ENCODE data around the gene MFAP1.
A peak's percentile ranks its signal among the peaks of the same experiment; 100 is the strongest.
"Not testable (repeated sequence)": the region's sequence is repeated elsewhere in the genome, so short reads cannot be mapped to it uniquely, and the experiment has no call there.

The MFAP1 gene

DNA sequence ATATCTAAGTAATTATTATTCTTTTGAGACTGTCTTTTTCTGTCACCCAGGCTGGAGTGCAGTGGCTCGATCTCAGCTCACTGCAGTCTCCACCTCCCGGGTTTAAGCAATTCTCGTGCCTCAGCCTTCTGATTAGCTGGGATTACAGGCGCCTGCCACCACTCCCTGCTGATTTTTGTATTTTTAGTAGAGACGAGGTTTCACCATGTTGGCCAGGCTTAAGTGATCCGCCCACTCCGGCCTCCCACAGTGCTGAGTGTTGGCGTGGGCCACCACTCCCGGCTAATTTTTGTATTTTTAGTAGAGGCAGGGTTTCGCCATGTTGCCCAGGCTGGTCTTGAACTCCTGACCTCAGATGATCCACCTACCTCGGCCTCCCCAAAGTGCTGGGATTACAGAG is 815 bp upstream of the MFAP1 start:
- not testable (repeated sequence) for DNase-seq (ENCODE audit: low read depth in 2 of 2)

DNA sequence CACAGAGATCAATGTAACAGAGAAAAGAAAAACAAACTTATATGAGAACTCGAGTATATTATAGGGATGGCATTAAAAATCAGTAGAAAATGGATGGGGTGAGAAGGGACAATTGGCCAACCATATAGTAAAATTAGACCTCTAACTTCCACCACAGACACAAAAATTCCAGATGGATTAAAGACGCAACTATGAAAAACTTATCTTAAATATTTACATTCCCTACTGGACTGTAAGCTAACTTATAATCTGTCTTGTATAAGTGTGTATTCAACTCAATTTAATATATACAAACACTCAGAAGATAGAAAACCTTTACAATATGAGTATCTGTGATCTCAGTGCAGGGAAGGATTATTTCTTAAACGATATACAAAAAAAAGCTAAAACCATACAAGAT is 3.0 kb downstream of the MFAP1 start:
- no peak for DNase-seq (ENCODE audit: low read depth in 2 of 2)

DNA sequence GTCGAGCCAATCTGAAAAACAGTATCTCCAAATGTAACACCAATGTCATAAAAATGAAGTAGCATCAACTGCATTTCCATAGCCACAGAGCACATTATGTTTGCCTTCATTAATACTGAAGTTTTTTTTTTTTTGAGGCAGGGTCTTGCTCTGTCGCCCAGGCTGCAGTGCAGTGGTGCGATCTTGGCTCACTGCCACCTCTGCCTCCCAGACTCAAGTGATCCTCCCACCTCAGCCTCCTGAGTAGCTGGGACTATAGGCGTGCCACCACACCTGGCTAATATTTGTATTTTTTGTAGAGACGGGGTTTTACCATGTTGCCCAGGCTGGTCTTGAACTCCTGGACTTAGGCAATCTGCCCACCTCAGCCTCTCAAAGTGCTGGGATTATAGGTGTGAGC is 9.4 kb downstream of the MFAP1 start:
- not testable (repeated sequence) for DNase-seq (ENCODE audit: low read depth in 2 of 2)

DNA sequence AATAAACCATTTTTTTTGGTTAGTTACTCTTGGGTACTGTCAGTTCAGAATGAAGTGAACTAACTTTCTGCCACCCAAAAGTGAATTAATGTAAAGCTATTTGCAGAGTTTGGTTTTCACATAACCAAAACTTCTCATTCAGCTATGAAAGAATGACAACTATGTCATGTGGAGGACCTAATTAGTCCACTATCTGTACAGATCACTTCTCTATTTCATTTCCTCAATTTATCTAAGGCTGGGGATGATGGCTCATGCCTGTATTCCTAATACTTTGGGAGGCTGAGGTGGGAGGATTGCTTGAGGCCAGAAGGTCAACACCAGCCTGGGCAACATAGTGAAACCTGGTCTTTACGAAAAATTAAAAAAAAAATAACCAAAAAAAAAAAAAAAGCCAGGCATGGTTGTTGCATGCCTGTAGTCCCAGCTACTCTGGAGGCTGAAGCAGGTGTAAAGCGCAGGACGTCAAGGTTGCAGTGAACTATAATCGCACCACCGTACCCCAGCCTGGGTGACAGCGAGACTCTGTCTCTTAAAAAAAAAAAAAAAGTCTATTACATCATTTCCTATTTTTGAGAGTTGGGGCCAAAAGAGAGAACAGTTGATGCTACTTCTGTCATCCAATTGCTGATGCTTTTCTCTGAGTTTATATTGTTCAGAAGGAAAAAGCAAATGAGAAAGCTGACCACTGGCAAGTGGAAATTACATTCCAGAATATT is 15.4 kb downstream of the MFAP1 start:
- DNase-seq (ENCODE audit: low read depth in 2 of 2): no peak

DNA sequence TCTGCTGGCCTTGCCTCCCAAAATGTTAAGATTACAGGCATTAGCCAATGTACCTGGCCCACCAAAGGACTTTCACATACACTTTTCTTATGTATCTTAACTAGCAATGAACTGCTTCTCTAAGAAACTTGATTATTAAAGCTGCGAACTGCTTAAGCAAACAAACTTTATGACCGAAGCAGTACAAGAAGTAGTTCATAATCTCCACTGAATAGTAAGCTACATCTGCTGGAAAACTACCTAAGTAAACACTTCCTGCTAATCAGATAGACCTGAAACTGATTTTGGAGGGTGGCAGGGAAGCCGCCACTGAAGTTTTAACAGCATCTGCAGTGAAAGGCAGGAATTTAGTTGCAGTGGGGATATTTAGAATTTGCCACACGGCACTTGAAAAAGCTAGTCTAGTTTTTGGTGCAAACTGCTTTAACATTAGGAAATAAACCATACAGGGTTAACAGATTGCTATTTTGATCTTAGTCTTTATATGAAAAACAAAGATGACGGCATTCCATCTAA is 16.0 kb downstream of the MFAP1 start:
- no peak for DNase-seq (ENCODE audit: low read depth in 2 of 2)

DNA sequence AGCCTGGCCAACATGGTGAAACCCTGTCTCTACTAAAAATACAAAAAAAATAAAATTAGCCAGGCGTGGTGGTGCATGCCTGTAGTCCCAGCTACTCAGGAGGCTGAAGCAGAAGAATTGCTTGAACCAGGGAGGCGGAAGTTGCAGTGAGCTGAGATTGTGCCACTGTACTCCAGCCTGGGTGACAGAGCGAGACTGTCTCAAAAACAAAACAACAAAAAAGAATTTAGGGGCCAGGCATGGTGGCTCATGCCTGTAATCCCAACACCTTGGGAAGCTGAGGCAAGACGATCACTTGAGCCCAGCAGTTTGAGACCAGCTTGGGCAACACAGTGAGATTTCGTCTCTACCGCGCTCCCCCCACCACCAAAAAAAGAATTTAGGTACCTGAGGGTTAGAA is 21.8 kb downstream of the MFAP1 start:
- not testable (repeated sequence) for DNase-seq (ENCODE audit: low read depth in 2 of 2)

DNA sequence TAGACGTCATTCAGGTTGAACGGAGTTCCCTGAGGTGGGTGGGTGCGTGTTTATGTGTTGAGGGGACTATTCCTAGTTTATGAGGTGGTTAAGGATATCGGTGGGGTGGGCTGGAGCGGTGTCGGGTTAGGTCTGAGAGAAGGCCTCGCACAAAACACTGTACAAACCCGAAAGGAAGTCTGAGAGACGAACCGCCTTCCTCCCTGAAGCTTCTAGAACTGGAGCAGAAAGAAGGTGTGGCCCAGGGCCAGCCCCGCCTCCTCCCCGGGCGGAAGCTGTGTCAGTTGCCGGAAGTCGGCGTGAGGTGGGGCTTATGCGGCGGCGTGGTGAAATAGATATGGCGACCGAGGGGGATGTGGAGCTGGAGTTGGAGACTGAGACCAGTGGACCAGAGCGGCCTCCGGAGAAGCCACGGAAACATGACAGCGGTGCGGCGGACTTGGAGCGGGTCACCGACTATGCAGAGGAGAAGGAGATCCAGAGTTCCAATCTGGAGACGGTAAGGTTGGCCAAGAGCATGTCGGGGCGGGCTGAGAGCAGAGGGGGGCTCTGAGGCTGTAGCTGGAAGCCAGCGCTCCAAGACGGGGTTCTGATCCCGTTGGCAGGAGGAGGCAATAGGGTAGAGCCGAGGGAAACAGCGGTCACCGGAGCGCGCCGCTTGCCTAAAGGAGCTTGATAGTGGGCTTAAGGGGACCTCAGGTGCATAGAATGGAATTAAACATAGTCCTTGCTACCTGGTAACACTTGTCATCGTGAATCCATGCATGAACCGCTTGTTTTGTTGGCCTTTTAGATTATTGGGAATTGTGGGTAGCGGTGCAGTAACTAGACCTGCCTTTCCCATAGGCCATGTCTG is 24.0 kb downstream of the MFAP1 start, which contains the start of gene HYPK:
Gene HYPK, plus strand, starts transcription at position 314 of the 856 bp plus-strand sequence. Its CDS starts 24 bp downstream, at position 338.
- DNase-seq (ENCODE audit: low read depth in 2 of 2): peak; percentile 80 to 89

DNA sequence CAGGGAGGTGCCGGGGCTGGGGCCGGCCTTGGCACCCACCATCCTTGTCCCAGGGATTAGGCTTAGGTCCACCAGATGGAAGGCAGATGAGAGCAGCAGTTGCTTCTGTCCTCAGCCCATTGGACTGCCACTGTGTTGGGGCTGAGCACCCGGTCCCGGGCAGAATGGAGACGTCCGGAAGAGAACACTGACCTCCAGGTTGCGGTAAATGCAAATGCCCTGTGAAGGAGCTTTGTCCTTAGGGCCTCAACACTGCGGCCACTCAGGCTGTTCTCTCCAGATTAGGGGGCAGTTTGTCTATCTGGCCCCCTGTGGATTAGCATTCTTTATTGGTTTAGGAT is 24.6 kb downstream of the MFAP1 start, which contains the start of gene SERINC4:
Gene SERINC4, minus strand, starts transcription at position 276 of the 341 bp plus-strand sequence. Its CDS starts 234 bp downstream, at position 42.
- no peak for DNase-seq (ENCODE audit: low read depth in 2 of 2)

DNA sequence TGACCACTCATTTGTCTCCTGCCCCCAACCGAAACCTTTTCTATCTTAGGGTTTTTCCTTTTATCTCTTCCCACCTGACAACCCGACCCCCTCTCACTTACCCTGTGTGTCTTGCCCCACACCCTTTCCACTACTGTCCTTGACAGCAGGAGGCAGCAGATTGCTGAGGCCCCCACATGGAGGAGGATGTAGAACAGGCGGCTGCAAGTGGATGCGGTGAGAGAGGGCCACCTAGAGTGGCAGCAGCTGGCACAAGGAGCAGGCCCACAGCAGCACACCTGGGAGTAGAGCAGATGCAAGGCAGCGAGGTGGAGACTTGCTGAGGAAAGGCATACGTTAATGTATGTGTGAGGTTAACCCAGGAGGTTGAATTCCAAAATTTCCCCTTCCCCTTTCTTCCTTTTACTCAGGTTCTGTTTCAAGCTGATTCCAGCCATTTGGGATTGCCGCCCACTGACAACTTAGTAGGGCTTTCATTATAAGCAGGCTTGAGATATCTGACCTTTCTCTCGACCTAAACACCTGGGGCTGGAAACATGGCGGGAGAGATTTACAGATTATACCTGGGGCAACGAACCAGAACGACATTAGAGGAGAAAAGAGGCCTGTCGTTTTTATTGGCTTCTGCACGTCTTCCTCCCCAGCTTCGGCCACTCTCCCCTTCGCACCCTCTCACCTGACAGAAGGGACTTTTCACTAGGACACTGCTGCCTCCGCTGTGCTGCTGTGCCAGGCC is 25.1 kb downstream of the MFAP1 start:
- no peak for DNase-seq (ENCODE audit: low read depth in 2 of 2)

DNA sequence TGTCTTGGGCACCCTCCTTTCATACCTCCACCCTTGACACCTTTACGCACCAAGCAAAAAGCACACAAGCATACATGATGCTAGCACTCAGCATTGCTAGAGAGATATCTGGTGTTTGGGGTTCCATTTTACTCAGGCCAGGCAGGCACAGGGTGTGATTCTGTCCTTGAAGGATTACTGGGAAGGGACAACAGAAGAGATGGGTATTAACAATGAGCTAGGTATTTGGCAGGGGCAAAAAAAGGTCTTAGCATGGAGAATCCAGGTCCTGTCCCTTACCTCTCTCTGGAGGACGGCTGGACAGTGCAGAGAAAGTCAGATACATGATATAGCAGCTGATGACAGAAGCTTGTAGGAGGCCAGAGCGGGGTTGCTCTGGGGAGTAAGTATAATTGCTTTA is 27.9 kb downstream of the MFAP1 start:
- no peak for DNase-seq (ENCODE audit: low read depth in 2 of 2)

DNA sequence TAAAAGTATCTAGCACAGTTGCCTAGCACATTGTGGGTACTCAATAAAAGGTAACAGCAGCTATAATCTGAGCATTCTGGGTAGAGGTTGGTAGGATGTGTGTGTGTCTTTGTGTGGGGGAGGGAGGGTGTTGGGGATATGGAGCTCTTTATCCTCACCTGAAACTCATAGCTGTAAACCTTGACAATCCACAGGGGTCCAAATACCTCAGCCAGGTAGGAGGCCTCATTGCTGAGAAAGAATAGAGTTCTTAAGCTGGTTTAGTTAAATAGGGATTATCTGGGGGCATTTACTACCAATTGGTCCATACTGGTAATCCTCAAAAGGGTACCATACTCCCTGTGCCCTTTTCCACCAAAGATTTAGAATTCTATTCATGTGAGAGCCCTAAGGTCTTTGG is 28.5 kb downstream of the MFAP1 start:
- no peak for DNase-seq (ENCODE audit: low read depth in 2 of 2)

DNA sequence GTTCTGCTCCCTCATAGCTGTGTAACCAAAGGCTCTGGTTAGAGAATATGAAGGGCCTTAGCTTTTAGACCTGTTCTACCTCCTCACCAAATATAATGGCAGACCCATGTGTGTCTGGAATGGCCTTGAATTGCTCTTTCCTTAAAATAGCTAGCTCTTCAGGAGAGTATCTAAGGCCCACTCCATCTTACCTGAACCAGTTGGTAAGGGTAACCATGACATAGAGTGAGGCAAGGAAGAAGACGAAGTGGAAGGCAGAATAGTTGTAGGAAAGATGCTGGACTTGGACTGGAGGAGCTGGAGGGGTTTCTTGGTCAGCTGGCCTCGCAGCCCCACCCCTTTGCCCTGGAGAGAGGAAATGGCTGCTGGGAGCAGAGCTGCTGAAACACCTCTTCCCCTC is 29.3 kb downstream of the MFAP1 start:
- DNase-seq (ENCODE audit: low read depth in 2 of 2): no peak

DNA sequence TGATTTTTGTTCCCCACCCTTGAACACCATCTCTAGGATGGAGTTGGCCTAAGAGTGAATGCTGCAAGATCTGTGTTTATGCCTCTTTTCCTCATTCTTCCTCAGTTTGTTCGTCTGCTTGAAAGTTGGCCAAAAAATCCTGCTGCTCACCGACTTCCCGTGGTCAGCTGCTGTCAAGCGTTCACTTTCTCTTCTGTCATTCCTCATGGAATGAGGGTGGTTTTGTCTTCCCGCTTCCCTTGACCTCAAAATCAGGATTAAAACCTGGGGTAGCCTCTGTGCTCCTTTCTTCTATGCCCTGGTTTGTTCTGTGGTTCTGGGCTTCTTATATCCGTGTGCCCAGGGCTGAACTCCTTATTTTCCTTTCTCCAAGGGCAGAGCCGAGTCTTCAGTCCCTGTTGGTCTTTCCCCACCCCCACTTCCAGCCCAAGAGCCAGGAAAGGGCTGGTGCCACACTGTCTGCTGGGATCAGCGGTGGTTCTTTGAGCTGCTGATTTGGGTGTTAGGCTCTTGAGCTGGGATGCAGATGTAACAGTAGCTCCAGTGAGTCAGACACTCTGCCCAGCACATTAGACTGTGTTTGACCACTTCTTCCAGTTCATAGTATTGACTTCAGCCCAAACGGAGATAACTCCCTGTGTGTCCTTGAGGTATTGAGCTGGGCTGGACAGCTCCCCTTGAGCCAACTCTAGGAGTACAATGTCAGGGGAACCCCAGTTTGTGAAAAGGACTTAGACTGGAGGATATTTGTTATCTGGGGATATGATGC is 30.0 kb downstream of the MFAP1 start:
- no peak for DNase-seq (ENCODE audit: low read depth in 2 of 2)

DNA sequence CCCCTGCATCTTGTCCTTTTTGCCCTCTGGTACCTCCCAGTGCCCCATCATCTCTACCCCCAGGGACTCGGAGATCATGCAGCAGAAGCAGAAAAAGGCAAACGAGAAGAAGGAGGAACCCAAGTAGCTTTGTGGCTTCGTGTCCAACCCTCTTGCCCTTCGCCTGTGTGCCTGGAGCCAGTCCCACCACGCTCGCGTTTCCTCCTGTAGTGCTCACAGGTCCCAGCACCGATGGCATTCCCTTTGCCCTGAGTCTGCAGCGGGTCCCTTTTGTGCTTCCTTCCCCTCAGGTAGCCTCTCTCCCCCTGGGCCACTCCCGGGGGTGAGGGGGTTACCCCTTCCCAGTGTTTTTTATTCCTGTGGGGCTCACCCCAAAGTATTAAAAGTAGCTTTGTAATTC is 30.8 kb downstream of the MFAP1 start:
- no peak for DNase-seq (ENCODE audit: low read depth in 2 of 2)

DNA sequence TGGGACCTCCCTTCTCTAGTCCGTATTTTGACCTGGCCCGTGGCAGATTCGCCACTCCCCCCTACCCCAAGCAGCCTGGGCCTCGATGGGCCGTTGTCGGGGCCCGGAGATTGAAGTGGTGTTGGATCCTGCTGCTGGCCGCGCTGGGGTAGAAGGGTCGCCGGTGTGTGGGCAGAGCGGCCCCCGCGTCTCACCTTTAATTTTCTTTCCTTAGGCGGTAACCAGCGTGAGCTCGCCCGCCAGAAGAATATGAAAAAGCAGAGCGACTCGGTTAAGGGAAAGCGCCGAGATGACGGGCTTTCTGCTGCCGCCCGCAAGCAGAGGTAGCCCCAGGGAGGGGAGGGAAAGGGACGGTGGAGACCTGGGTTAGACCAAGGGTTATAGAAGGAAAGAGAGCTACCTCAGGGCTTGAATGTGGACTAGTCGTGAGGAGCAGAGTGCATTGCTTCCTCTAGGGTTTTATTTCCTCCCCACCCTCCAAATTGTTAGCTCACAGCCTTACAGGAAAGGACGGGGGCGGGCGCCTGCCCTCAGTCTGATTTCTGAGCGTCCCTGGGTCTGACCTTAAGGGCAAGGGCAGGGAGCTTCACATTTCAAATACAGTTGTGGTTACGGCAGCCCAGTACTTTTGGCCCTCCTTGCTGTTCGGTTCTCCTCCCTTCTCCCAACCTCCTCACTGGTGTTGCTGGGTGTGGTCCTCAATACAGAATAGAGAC is 31.6 kb downstream of the MFAP1 start:
- DNase-seq (ENCODE audit: low read depth in 2 of 2): no peak

DNA sequence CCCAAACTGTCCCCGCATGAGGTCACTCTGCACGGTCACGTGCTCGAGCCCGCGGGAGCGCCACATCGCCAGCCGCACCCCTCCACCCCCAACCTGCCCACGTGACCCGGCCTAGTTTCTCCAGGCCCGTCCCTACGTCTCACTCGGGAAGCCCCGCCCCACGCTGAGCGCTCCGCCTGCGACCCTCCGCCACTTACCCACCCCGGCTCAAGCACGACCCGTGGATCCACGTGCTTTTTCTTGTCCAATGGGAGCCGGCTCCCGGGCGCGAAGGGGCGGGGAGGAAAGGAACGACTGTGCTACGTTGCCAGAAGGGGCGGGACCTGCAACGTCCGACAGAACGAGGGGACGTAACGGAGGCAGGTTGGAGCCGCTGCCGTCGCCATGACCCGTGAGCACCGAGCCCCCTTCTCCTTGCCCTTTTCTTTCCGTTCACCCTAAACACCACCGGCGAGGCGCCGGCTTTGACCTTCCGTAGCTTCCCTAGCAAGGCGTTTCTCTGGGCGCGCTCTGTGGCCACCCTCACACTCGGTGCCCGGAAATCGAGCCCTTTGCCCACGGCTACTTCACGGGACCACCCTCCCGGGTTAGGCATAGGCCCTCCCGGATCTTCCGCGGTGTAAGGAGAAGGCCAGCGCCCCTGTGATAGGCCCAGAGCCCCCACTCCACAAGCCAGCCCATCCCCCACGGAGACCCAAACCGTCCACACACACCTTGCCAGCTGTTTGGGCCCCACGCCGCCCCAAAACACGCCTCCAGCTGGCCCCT is 32.3 kb downstream of the MFAP1 start, which contains the start of gene SERF2:
Gene SERF2, plus strand, starts transcription at position 328 of the 768 bp plus-strand sequence. Its CDS starts 57 bp downstream, at position 385.
- DNase-seq (ENCODE audit: low read depth in 2 of 2): peak; percentile 100

DNA sequence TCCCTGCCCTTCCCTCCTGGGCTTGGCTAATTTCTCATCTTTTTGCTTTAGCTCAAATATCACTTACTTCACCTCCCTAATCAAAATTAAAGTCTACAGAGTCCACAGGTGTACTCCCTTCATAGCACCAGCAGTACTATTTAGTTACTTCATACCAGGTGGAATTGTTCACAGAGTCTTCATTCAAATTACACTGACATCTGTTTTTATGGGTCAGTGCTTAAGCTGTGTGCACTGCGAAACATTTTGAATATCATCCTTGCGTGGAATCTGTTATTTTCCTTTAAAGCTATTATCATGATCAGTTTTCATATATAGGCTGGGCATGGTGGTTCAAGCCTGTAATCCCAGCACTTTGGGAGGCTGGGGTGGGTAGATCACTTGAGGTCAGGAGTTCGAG is 35.1 kb downstream of the MFAP1 start:
- no peak for DNase-seq (ENCODE audit: low read depth in 2 of 2)

DNA sequence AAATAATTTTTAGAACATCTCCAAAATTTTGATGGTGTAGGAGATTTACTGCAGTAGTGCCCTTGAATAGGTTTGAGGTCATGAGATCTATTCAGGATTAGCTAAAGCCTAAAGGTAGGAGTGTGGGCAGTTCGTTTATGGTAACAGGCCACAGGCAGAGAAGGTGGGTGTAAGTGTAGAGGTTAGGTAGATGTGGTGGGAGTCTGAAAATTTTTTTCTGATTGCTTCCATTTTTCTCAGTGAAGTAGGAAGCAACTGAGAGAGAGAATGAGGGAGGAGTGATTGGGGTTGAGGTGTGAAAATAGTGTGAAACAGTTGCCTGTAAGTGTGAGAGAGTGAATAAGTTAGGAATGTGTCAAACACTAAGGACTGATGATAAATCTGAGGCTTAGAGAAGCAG is 45.5 kb downstream of the MFAP1 start:
- DNase-seq (ENCODE audit: low read depth in 2 of 2): no peak

DNA sequence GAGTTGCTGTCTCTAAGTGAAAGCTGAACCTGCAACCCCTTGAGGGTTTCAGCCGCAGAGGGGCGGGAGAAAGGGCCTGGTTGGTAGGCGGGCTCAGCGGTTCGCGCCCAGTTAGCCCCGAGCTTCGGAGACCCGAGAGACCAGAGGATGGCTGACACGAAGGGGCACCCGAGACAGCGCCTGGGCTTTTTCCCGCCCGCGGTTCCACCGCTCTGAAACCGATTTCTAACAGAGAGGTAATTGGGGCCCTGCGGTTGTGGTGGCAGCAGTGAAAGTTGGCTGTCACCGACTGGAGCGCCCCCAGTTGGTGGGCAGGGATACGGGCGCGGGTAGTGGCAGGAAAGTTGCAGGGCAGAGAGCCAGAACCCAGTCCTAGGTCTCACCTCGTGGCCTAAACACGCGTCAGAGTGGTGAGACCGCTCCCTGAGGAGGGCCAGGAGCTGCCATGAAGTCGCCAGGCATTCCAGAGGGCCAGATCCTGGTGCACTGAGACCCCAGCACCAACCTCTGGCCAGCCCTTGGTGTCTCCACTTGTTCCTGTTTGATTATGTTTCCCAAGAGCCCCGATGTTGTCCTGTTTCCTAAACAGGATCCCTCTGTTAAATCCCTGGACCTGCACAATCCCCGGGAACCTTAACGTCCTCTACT is 47.1 kb downstream of the MFAP1 start:
- peak; percentile 86 for DNase-seq (ENCODE audit: low read depth in 2 of 2)
